Activated T-helper 1 cell treated with anti-CD3 and anti-CD28 coated beads, Interleukin-2, amount 50 U/mL, for 16 hours (primary cell): ENCODE data around the gene SLC25A48.
"Not testable (repeated sequence)": the region's sequence is repeated elsewhere in the genome, so short reads cannot be mapped to it uniquely, and the experiment has no call there.

Experiments used
- DNase-seq, 2 donors: peaks; one replicate each; pipeline ENCODE4 v3.0.0-alpha.2; 2020; ENCODE audit warnings: low read depth in 1 of 2, low spot score in 1 of 2

Gene SLC25A48

DNA sequence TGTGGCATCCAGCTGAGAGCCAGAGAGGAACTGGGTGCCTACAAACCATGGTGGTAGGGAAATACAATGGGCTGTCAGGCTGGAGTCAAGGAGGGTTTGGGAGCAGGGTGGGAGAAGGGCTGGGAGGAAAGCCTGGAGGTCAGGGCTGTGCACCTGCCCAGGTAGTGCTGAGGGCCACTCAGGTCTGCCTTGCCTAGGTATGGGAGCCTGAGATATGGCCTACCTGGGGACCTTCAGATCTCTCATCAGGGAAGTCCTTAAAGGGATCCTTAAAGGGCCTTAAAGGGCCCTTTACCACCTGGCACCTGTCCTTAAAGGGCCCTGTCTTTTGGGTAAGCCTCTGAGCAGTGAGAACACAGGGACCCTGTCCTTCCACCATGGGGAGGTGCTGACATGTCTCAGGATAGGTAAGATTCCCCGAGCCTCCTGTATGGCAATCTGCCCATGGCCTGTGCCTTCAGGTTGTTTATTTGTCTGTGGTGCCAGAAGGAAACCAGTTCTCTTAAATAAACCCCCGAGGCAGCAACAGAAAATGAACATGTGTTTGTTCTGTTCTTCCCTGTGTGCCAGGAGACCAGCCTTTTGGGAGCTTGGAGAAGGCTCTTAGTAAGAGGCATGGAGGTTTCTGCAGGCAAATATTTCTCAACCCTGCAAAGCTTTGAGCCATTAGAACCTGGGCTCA, 23.3 kb downstream of the SLC25A48 start:
- no peak for DNase-seq

DNA sequence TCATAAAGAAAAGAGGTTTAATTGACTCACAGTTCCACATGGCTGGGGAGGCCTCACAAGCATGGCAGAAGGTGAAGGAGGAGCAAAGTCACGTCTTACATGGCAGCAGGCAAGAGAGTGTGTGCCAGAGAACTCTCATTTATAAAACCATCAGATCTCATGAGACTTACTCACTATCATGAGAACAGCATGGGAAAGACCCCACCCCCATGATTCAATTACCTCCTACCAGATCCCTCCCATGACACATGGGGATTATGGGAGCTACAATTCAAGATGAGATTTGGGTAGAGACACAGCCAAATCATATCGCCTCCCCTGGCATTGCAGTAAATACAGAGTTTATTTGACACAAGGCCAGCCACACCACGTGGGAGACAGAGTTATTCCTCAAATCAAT, 24.7 kb downstream of the SLC25A48 start:
- DNase-seq: not testable (repeated sequence)

DNA sequence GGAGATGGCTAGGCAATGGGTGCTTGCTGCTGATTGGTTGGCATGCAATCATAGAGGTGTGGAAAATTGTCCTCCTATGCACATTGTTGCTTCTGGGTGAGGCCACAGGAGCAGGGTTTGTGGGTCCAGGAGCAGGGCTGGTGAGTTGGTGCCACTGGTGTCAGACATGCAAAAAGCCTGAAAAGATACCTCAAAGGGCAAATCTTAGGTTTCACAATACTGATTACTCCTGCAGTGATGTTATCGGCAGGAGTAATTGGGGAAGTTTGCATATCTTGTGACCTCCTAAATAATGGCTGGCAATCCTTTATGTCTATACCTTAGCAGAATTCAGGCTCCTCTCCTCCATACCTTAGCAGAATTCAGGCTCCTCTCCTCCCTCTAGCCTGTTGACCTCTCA, 25.2 kb downstream of the SLC25A48 start:
- DNase-seq: no peak

DNA sequence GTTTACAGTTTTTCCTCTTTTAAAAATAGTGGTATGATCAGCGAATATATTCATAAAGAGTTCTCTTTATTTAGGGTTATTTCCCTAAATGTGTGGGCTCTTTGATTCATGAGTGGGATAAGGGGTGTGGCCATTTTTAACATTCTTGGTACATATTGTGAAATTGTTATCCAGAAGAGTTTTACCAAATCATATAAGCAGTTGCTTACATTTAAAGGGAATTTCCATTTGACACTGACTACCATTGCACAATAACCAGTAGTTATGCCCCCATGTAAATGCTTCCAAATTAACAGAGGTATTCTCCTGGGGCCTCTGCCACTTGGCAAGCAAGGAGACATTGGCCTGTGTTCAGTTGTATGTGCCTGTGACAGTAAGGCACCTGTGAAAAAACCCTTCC, 27.2 kb downstream of the SLC25A48 start:
- no peak for DNase-seq

GRCh38 chr5:135862086-135862485, 27.6 kb downstream of the SLC25A48 start:
- DNase-seq: no peak

DNA sequence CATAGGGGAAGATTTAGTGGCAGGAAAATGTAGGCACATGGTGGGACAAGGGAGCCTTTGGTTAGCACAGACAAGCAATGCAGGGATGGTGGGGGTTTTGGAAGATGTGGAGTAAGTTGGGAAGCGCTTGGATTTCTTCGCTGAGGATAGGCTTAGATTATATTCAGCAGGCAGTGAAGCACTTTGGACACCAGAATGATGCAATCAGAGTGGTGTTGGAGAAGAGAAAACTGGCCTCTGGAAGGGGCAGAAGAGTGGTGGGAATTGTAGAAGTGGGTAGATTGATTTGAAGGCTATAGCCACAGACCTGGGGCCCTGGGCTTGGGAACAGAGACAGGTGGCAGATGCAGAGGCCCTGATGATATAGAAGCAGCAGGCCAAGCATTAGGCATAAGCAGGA, 28.3 kb downstream of the SLC25A48 start:
- no peak for DNase-seq

DNA sequence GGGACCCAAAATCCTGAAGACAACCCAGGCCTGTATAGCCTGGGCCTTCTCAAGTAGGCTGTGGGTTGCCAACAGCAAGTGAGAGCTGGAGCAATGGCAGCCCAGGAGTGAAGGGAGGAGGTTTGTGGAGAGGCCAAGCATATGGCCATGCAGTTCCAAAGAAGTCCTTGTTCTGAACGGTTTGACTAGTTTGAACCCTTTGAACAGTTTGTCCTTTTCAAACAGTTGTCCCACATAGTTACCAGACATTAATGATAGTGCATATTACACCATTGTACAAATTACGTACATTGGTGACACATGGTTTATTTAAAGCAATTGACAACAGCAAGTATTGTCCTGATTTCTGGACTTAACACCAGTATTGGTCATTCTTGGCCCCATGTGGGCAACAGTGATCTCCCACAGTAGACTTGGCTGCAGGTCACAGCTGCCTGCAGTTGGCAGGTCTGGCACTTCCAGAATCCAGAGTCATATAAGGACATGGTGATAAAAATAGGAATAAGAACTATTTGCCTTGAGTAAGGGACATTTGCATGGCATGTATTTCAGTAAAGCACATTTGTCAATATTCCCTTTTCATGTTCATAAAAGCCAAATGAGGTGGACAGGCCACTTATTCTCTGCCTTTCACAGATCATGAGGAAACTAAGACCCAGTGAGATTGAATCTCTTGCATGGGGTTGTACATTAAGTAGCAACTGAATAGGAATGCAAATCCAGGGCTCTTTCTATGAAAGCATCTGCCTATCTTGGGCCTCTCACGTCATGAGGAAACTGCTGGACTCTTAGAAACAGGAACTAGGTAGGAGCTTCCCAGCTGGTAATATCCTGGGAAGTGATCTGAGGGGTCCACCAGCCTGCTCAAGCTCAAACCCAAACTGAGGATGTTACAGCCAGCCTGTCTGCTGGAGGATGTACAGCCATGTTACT, 30.3 kb downstream of the SLC25A48 start:
- DNase-seq: no peak

DNA sequence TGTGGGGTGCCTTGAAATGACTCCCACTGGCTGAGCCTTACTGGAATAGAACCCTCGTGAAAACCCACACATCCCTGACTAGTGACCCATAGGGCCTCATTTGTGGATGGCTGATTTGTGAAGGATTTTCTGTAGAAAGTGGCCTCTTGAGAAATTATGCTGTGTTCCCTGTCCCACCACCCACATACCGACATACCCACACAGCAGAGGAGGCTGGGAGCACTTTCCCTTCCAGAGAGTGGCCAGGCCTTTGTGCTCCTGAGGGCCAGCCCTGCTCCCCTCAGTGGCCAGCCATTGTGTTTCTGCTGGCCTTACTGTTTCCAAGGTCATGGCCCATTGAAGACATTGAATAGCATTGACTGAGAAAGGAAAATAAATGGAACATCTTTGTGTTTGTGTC, 31.6 kb downstream of the SLC25A48 start:
- no peak for DNase-seq

DNA sequence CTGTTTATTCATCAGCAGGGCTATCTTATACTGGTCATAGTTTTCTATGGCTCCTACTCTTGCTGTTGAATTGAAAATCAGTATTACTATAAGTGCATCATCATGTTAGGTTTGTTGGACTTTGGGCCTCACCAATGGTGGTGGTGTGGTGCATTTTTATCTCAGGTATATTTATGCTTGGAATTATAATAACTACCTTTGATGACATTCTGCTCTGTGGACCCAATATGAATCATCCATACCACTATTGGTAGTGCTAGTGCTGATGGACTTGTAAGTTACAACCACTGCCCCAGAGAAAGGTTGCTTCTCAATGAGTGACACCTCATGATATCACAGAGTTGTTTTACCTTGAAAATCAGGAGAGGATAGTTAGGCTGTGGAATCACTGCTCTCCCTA, 33.1 kb downstream of the SLC25A48 start:
- no peak for DNase-seq

DNA sequence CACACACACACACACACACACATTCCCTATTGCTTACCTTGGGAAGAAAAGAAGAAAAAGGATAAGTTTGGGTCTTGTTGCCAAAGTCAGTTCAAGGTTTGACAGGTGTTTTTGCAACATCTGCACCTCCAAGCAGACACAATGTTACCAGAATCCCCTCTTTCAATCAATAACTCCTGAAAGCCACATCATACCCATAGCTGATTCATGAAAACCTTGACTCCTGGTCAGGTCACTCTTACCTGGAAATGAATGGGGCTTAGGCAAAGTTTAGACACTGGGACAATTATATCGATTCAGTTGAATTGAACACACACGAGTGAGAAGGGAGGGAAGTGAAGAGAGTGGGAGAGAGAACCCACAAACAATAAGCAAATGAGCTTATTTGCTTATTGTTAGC, 34.2 kb downstream of the SLC25A48 start:
- DNase-seq: no peak

DNA sequence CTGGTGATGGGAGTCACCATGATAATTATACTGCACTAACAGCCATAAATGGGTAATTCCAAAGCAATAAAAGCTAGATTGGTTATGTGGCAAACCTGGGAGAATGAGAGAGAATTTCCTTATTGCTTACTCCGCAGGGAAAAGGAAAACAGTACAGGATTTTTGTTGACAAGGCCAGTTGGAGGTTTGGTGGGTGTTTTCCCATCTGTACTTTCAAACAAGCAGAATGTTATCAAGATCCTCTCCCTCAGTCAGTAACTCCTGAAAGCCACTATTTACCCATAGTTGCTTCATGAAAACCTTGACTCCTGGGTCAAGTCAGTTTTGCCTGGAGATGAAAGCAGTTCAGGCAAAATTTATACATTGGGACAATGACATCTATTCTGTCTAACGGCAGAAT, 34.8 kb downstream of the SLC25A48 start:
- no peak for DNase-seq

DNA sequence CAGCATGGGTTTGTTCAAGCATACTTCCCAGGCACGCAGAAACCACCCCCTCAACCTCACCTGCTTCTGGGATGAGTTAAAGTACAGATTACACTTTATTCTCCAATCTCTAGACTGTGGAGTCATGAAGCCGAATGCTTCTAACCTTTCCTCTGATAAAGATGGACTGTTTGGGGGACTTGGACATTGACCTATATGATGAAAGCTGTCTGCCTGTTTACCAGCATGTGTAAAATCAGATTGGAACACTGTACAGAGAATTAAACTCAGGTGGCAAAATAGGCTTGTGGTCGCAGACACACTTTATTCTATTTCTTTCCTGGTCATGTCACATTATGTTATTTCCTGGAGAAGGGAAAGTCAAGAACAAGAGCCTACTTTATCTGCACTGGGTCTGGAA, 35.5 kb downstream of the SLC25A48 start:
- DNase-seq: no peak

GRCh38 chr5:135871268-135871915, 36.9 kb downstream of the SLC25A48 start:
- no peak for DNase-seq

DNA sequence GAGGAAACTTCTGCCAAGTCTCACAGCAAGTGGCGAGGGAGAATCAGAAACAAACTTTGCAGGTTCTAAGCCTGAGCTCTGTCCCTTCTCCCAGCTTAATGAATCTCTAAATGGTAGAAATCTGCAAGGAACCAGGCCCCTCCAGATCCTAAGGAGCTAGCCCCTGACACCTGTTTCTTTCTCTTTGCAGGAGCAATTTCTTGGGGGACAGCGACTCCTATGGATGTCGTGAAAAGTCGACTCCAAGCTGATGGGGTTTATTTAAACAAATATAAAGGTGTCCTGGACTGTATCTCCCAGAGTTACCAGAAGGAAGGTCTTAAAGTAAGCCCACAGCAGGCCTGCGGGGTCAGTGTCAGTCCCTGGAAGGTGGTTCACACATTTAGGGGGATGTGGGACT, 39.4 kb downstream of the SLC25A48 start:
- no peak for DNase-seq

DNA sequence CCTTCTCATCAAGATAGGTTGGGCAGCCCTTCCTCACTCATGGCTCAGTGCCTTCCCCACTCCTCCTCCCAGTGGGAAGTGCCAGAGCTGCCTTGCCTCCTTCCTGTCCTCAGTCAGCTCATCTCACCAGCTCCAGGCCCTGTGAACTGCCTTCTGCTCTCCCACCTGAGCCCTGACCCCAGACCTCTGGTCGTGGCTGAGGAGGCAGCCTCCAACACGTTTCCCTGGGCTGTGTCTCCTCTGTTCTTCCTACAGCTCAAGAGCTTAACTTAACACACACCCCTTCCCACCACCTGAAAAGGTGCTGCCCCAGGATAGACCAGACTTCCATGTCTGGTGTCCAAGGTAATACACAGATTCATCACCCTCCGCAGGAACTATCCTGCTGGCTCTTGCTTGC, 40.0 kb downstream of the SLC25A48 start:
- DNase-seq: no peak

GRCh38 chr5:135875567-135875966, 41.1 kb downstream of the SLC25A48 start:
- no peak for DNase-seq

- no peak for DNase-seq
These were observed 41.7 kb downstream of the SLC25A48 start for GRCh38 chr5:135876146-135876545.

DNA sequence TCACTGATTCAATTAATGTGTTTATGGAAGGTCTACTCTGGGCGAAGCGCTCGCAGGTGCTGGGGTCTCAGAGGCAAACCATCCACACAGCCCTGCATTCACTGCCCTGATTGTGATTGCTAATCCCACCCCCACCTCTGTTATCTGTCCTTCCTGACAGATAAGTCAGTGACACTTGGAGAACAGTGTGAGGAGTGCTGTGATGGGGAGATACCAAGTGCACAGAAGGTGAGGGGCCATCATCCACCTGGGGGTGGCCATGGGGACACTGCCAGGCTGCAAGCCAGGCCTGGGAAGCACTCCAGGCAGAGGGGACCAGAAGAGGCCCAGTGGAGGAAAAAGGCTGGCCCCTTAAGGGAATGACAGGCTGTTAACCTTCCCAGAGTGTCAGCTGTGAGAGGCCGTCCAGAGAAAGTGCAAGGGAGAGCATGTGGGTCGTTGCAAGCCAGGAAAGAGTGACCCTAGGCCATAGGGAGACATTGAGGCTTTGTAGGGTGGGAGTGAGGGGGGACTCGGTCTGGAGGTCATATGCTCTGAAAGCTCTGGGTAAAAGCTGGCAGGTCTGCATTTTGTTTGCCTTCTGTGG, 43.2 kb downstream of the SLC25A48 start:
- DNase-seq: no peak

- DNase-seq: no peak
These were observed 43.7 kb downstream of the SLC25A48 start for GRCh38 chr5:135878156-135878620.

GRCh38 chr5:135879591-135879990, 45.1 kb downstream of the SLC25A48 start:
- no peak for DNase-seq

DNA sequence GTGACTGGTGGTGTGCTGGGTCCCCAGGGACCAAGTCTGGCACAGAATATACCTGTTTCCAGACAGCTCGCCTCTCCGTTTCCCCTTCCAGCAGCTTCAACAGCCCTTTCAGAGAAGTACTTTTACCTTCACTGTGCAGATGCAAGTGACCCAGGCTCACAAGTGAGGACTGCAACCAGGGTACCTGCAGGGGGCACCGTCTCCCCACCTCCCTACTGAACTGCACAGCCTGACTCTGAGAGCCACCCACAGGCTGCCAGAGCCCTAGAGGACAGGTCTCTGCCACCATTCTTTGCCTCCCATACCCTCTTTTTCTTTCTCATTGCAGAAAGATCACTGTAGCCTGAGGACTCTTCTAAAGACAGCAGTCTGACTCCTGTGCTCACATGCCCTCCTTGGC, 45.8 kb downstream of the SLC25A48 start:
- DNase-seq: no peak

- DNase-seq: no peak
These were observed 46.3 kb downstream of the SLC25A48 start for GRCh38 chr5:135880801-135881200.
